Fibroblast of pulmonary artery (primary cell): ENCODE data around the gene DBNDD2.

Experiments used
- DNase-seq: peaks from one replicate; pipeline ENCODE4 v3.0.0-alpha.2; 2010; ENCODE audit warnings: low read depth
- H3K4me3 ChIP-seq: replicated peaks from 2 replicates; pipeline ENCODE4 v1.5.1; 2011; ENCODE audit warnings: low read depth, mild to moderate bottlenecking, control low read depth, low read length, moderate library complexity
- TF ChIP-seq, protein P1 (sequence below): IDR thresholded peaks from 2 replicates; pipeline ENCODE4 v1.5.1; 2011; ENCODE audit warnings: mild to moderate bottlenecking, control low read depth, low read length, inconsistent platforms; ENCODE audit errors: missing control alignments

Gene DBNDD2

DNA sequence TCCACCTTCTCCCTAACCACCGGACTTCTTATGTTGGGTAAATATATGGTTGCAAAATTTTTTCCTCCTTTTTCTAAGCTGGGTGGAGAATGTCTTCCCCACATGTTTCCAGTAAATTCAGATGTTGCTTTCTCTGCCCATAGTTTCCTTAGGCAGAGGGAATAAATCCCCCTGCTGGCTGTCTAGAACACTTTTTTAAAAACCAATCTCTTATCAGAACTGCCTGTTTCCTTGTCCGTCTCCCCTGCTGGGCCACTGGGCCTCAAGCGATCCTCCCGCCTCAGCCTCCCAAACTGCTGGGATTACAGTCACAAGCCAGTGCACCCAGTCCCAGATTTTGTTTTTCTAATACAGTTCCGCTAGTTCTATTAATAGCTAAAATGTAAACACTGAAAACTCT is 51.5 kb downstream of the DBNDD2 start:
- TF ChIP-seq, protein P1, sequence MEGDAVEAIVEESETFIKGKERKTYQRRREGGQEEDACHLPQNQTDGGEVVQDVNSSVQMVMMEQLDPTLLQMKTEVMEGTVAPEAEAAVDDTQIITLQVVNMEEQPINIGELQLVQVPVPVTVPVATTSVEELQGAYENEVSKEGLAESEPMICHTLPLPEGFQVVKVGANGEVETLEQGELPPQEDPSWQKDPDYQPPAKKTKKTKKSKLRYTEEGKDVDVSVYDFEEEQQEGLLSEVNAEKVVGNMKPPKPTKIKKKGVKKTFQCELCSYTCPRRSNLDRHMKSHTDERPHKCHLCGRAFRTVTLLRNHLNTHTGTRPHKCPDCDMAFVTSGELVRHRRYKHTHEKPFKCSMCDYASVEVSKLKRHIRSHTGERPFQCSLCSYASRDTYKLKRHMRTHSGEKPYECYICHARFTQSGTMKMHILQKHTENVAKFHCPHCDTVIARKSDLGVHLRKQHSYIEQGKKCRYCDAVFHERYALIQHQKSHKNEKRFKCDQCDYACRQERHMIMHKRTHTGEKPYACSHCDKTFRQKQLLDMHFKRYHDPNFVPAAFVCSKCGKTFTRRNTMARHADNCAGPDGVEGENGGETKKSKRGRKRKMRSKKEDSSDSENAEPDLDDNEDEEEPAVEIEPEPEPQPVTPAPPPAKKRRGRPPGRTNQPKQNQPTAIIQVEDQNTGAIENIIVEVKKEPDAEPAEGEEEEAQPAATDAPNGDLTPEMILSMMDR = peak; percentile 21
- peak; percentile 7 for DNase-seq
- no peak overlapping the region for H3K4me3 ChIP-seq
